Pancreas (tissue), 10 donors: Measurements from ENCODE around the gene MKX. TPM values are rescaled to one million over a fixed set of nuclear protein-coding genes. Genes with fewer than 3 reads are reported as not detected.

ENCODE experiments used
- ATAC-seq, 4 donors: fragments of 200-7000 bp; cut with Tn5 transposase; one replicate each; pipeline versions ENCODE4 v1.8.0 to v1.9.1; 2020; ENCODE audit warnings: mild to moderate bottlenecking in 4 of 4, moderate library complexity in 4 of 4
- DNase-seq, 6 donors: peaks; one replicate each; pipeline ENCODE4 v3.0.0-alpha.2; 2020
- FAIRE-seq: peaks from 2 replicates; lab custom pipeline; 2012; peaks lifted over from hg19 to GRCh38; lab: Jason Lieb, UNC
- H3K27ac ChIP-seq, 4 donors: fragments of 200-600 bp; sonication (generic); 1 replicate in 3 of 4; 2 replicates in 1 of 4; pipeline versions ENCODE4 v1.5.0 to v1.8.0; 2020
- H3K27me3 ChIP-seq, 4 donors: fragments of 200-600 bp; one replicate each; pipeline ENCODE4 v1.8.0; 2021
- H3K36me3 ChIP-seq, 3 donors: fragments of 200-600 bp; sonication (generic) in 1 of 3; one replicate each; pipeline versions ENCODE4 v1.5.0 to v1.8.0; 2020 to 2021
- H3K4me1 ChIP-seq, 3 donors: fragments of 200-600 bp; one replicate each; pipeline ENCODE4 v1.8.0; 2021
- H3K4me3 ChIP-seq, 4 donors: fragments of 200-600 bp; sonication (generic) in 2 of 4; one replicate each; pipeline versions ENCODE4 v1.5.0 to v1.8.0; 2020 to 2021
- H3K9me3 ChIP-seq, 4 donors: fragments of 200-600 bp; one replicate each; pipeline ENCODE4 v1.8.0; 2021
- WGBS, 2 donors: extraction: QIAGEN DNeasy Blood & Tissue Kit; methylation state at CpG; one replicate each; pipeline ENCODE4 v1.1.7; 2013; 5-methylcytosine and 5-hydroxymethylcytosine counted together
- intact Hi-C, 3 donors: fragments of 100-400 bp; cut with DNase I; formaldehyde crosslinking; loops; one replicate each; pipeline versions ENCODE4 v1.11.1 to v1.14.2; 2022
- polyA plus RNA-seq, 2 donors: library from polyadenylated mRNA; stranded (reverse); fragments of 200-250 nt; gene quantifications; one replicate each; pipeline ENCODE4 v1.2.3, GENCODE V29; 2013
- total RNA-seq, 6 donors: library from RNA; stranded (reverse); fragmentation: NEBNext Ultra II Directional in 4 of 6; extraction: Animal tissue kit (Norgen Biotek cat#: 25700) in 4 of 6; gene quantifications; one replicate each; pipeline versions ENCODE4 v1.2.1 to v1.2.4, GENCODE V29; 2021 to 2023
- TF ChIP-seq, protein P1 (sequence below), 4 donors: fragments of 200-600 bp; sonication (generic) in 3 of 4; IDR thresholded peaks; one replicate each; pipeline versions ENCODE4 v1.5.0 to v1.8.0; 2021; ENCODE audit warnings: antibody characterized with exemption in 4 of 4
- donor health status: healthy with polysubstance abuse.
- donor health status: DM: no; HTN: no; CAD: no; lungs with moderate emphysema.
- donor health status: DM: no; HTN: no; CAD: no.
- donor health status: control.
- donor health status: control.
- donor health status: Bipolar disorder and iron deficiency.
- donor health status: DM: yes; HTN: yes; CAD: no.
- donor health status: DM: no; HTN: no; CAD: no.
- donor health status: DM: no; HTN: no; CAD: no.
- donor health status: DM: yes; HTN: yes; CAD: no.

The MKX gene
- total and polyA plus RNA-seq, 8 donors, result 0.05 to 3.9 (median 0.17) TPM

DNA sequence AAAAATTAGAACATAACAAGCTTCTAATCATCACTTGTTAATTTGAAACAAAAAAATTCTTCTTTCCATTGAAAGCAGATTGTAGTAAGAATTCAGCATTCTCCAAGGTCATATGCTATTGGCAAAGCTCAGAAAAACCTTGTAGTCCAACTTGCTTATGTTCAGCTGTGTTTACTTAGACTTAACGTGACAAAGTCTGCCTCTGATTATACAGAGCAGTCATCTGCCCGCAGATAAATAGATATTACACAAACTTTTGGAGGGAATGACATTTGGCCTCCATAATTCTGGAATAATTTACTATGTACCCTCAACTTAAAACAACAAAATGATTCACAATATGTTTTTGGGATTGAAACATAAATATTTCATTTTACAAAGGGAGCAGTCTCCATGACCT, 45.8 kb downstream of the MKX start:
- DNase-seq (no peak), FAIRE-seq (no peak), ATAC-seq (no peak)
- 7% methylated on average over 2 of the region's 2 CpGs for WGBS, 2 donors
- intact Hi-C loops, result no loop called here
- TF ChIP-seq, protein P1, sequence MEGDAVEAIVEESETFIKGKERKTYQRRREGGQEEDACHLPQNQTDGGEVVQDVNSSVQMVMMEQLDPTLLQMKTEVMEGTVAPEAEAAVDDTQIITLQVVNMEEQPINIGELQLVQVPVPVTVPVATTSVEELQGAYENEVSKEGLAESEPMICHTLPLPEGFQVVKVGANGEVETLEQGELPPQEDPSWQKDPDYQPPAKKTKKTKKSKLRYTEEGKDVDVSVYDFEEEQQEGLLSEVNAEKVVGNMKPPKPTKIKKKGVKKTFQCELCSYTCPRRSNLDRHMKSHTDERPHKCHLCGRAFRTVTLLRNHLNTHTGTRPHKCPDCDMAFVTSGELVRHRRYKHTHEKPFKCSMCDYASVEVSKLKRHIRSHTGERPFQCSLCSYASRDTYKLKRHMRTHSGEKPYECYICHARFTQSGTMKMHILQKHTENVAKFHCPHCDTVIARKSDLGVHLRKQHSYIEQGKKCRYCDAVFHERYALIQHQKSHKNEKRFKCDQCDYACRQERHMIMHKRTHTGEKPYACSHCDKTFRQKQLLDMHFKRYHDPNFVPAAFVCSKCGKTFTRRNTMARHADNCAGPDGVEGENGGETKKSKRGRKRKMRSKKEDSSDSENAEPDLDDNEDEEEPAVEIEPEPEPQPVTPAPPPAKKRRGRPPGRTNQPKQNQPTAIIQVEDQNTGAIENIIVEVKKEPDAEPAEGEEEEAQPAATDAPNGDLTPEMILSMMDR (IDR thresholded peaks at IDR 0.05), result no peak
- Histone ChIP-seq H3K27me3 (no peaks in the 10 kb centered on the region), H3K4me3 (no peak overlapping the region), H3K27ac (no peak overlapping the region), H3K36me3 (no peaks in the 10 kb centered on the region), H3K4me1 (no peaks in the 10 kb centered on the region), H3K9me3 (no peaks in the 10 kb centered on the region)

DNA sequence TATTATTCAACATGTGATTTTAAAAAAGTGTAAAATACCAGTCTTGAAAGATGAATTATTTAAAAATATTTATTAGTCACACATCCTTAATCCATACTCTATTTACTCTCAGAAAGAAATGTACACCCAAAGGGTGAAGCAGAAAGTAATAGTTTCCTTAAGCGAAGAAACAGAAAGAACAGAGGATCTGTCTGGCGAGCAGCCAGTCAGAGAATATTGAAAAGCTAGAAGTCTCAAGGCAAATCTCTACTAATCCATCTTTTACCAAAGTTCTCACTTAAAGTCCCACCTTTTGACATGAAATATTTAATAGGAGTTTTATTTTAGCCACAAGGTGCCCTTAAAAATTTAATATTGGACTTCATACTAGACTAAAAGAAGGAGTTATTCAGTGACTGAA, 46.7 kb downstream of the MKX start:
- DNase-seq (no peak), ATAC-seq (no peak), FAIRE-seq (no peak)
- Histone ChIP-seq H3K27me3 (no peaks in the 10 kb centered on the region), H3K36me3 (no peaks in the 10 kb centered on the region), H3K4me1 (no peaks in the 10 kb centered on the region), H3K27ac (no peak overlapping the region), H3K4me3 (no peak overlapping the region), H3K9me3 (no peaks in the 10 kb centered on the region)
- 93 to 95% methylated on average over 2 of the region's 2 CpGs for WGBS, 2 donors
- intact Hi-C loops, result no loop called here
- TF ChIP-seq, protein P1 (IDR thresholded peaks at IDR 0.05), result no peak

DNA sequence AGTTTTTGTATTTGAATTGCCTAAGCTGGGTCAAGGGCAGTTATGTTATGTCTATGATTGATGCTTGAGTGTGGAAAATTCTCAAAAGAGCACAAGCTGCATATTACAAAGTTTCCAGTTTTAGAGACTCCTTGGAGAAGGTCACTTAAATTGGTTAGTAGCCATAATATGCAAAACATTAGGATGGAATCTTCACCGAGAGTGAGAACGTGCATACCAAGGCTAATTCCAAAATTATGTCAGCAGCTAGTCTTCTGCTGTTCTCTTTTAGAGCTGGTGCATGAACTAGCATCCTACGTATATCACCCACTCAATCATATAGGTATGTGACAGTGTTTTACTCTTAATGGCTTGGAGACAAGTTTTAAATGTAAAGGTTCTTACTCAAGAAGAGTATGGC, 49.2 kb downstream of the MKX start:
- no peak for FAIRE-seq
- Histone ChIP-seq H3K4me1 (no peaks in the 10 kb centered on the region), H3K27ac (no peak overlapping the region), H3K9me3 (no peaks in the 10 kb centered on the region), H3K4me3 (no peak overlapping the region), H3K36me3 (no peaks in the 10 kb centered on the region), H3K27me3 (no peaks in the 10 kb centered on the region)
- TF ChIP-seq, protein P1 (IDR thresholded peaks at IDR 0.05), result no peak
- WGBS, 2 donors, result 74 to 84% methylated on average over 3 of the region's 3 CpGs
- intact Hi-C loops, result no loop called here
- no peak for DNase-seq
- ATAC-seq, result no peak

DNA sequence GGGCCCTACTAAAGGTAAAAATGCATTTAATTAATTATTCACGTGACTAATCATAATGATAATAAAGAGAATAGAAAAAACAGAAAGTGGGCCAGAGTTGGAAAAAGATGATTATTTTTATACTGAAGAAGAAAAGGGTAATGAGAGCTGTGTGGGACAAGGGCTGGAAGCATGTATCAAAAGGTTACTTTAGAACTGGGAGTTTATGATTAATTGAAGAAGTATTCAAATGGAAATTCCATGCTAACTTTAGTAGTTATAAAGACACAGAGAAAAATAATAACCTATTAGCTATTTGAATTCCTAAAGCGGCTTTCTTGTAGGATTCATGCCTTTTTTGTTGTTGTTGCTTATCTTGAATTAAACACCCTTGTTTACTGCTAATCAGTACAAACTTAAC, 49.9 kb downstream of the MKX start:
- Histone ChIP-seq H3K27ac (no peak overlapping the region), H3K4me1 (no peaks in the 10 kb centered on the region), H3K9me3 (no peaks in the 10 kb centered on the region), H3K36me3 (no peaks in the 10 kb centered on the region), H3K4me3 (no peak overlapping the region), H3K27me3 (no peaks in the 10 kb centered on the region)
- no peak for ATAC-seq
- no peak for DNase-seq
- TF ChIP-seq, protein P1 (IDR thresholded peaks at IDR 0.05), result no peak
- intact Hi-C loops, result no loop called here
- 64 to 72% methylated on average over 2 of the region's 2 CpGs for WGBS, 2 donors
- FAIRE-seq, result peak; percentile 37

DNA sequence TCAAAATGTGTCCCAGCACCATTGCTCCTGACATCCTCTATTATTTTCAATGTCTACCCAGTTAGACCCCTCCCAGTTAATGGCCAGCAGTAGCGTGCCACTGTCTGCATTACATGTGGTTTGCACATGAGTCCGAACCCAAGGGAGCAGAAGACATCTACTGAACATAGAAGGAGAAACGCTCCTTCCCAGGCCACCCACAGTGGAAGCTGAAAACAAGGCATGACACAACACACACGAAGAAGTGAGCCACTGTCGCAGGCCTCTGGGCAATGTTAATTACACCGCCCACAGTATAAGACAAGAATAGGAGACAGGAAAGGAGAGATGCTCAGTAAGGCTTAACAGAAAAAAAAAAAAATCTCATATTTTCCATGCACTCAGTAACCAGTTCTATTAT, 50.5 kb downstream of the MKX start:
- Histone ChIP-seq H3K4me1 (no peaks in the 10 kb centered on the region), H3K9me3 (no peaks in the 10 kb centered on the region), H3K4me3 (no peak overlapping the region), H3K36me3 (no peaks in the 10 kb centered on the region), H3K27me3 (no peaks in the 10 kb centered on the region), H3K27ac (no peak overlapping the region)
- intact Hi-C loops, result no loop called here
- DNase-seq, result no peak
- no peak for FAIRE-seq
- no peak for ATAC-seq
- TF ChIP-seq, protein P1 (IDR thresholded peaks at IDR 0.05), result no peak
- 83 to 91% methylated on average over 6 of the region's 6 CpGs for WGBS, 2 donors
